NCI-H748 (cell line): ENCODE measurements around the gene MVD.
A peak's percentile ranks its signal among the peaks of the same experiment; 100 is the strongest.
"Not testable (repeated sequence)": the region's sequence is repeated elsewhere in the genome, so short reads cannot be mapped to it uniquely, and the experiment has no call there.

Source experiments
- DNase-seq: peaks from one replicate; lab custom pipeline; 2025; ENCODE audit not compliant: unreplicated experiment; lab: John Stamatoyannopoulos, UW

MVD gene

DNA sequence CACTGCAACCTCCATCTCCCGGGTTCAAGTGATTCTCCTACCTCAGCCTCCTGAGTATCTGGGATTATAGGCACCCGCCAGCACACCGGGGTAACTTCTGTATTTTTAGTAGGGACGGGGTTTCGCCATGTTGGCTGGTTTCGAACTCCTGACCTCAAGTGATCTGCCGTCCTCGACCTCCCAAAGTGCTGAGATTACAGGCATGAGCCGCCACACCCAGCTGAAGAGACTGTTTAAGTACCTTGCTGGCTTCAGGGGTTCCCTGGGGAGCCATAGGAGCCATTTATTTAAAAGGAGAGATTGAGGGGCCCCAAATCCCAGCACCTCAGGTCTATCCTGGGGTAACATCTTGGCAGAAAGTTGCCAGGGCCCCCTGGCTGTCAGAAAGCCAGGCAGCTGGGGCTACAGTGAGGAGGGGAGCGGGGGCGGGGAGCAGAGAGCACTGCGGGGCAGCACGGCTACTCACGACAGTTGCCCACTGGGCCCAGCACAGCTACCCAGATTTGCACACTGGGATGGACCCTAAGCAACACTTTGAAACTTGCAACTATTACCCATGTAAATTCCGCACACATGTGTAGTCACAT lies 21.8 kb upstream of the MVD start:
- no peak for DNase-seq

DNA sequence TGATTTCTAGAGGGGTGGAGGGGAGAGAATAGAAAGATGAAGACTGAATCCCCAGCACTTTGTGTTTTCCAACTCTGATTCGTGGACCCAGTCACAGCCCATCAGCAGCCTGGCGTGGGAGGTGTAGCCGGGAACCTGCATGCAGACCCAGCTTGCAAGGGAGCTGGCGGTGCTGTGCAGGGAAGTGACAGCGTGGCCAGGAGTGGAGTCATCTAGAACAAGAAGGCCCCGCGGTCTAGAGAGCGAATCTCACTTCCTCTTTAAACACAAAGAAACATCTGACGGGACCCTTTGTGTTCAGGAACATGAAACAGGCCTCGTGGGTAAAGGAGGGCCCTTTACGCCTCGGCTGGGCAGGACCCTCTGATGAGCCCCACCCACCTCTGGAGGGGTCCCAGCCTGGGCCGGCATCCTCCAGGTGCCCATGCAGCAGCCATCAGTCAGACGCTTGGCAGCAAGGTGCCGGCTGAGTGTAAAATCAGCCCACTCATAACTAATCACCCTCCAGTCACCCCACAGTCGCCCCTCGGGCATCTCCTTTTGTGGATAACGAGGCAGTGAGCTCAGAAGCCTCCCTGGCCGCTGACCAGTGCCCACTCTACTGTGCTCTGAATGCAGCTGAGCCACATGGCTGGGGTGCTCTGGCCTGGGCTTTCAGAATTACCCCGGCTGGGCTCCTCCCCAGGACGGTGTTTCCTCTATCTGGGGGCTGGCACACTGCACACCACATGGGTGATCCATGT lies 19.0 kb upstream of the MVD start:
- DNase-seq = no peak

DNA sequence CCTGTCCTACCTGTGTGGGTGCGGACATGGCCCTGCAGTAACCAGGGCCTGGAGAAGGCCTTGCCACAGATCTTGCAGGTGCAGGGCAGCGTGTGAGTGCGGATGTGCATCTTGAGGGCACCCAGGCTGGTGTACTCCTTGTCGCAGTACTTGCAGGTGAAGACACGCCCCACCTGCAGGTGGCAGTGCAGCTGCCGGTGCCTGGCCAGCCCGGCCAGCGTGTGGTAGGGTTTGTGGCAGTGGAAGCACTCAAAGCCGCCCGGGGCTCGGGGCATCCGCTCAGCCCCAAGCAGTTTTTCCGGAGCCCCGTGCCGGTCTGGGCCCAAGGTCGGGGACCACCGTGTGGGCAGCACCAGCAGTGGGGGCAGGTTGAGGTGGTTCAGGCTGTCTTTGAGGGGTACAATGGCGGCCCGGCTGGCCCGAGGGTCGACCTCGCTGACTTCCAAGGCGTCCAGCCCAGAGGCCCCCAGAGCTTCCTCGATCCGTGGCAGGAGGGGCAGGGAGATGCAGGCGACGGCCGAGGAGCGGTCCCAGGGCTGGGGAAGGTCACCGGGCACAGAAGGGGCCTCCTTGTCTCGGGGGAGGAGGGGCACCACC lies 18.3 kb upstream of the MVD start:
- peak; percentile 34 for DNase-seq

DNA sequence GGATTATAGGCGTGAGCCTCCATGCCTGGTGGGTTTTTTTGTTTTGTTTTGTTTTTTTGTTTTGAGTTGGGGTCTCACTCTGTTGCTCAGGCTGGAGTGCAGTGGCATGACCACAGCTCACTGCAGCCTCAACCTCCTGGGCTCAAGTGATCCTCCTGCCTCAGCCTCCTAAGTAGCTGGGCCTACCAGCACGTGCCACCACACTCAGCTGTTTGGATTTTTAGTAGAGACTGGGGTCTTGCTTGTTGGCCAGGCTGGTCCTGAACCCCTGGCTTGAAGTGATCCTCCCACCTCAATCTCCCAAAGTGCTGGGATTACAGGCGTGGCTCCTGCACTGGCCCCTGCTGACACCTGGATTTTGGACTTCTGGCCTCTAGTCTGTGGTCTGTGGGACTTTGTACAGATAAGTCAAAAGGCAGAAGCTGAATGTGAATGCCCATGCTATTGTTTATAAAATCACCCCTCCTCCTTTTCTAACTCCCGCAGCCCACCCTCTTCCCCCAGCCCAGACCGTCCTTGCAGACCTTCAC lies 17.7 kb upstream of the MVD start:
- DNase-seq = no peak

DNA sequence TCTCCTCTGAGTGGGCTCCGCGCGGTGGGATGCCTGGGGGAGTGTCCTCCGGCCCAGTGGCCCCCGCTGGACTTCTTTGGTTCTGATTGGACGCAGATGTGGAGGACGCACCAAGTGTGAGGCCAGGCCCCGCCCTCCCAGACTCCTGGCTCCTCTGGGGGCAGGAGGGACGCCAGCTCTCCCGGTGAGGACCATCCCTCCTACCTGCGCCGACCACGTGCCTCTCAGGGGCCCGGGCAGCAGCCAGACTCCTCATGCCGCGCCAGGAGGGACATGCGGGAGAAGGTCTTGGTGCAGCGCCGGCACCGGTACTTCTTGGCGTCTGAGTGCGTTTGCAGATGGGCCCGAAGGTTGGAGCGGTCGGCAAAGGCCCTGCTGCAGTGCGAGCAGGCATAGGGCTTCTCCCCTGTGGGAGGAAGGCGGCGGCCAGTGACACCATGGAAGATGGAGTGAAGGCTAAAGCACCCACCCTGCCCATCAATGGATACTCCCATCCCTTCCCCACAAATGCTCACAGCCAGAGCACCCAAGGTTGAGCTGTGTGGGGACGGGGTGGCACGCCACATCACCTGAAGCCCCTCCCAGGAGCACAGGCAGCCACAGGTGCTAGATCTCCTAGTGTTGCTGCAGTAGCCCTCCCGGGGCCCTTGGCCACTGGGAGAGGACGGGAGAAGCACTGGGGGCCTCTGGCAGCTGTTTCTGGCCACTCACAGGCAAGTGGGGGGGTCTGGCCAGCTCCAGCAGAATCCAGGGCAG lies 15.5 kb upstream of the MVD start:
- DNase-seq = no peak

DNA sequence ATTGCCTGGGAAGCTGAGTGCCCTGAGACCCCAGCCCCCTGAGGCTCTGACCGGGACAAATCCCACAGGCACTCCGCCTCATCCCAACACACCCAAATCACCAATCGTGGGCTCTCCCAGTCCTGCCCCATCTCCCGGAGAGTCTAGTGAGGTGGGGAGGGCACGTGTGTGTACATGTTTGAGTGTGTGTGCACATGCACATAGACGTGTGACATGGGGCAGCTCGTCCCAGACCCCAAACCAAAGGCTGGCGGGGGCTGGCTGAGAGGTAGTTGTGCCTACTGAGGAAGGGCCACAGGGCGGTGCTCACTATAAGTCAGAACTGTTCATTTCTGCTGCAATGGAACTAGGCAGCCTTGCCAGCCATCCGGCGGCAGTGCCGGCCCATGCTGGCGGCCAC lies 14.8 kb upstream of the MVD start:
- DNase-seq = no peak

DNA sequence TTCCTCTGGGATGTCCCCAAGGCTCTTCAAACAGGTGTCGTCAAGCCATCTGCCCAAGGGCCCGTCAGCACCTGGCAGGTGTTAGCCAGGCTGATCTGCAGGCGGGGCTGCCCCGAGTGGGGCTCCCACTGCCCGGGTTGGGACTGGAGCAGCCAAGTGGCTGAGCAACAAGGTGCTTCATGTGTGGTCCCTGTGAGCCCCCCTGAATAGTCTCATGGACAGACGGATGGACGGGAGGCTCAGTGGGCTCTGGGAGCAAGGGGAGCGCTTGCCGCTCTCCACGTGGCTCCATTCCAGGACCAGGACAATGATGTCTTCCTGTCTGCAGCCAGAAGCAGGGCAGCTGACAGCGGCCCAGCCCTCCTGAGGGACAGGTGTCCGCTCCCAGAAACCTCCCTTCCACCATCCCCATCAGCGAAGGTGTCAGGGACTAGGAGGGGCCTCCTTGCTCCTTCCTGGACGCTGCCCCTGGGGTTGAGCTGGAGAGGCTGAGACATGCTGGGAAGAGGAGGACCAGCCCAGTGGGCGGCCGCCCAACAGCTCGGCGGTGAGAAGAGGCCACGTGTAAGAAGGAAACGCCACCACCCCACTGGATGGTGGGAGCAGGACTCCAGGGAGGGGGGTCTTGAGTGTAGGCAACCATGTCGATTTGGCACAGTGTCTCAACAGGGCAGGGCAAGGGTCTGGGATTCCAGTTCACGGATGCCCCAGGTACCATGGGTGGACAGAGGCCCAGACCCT lies 13.8 kb upstream of the MVD start:
- no peak for DNase-seq

DNA sequence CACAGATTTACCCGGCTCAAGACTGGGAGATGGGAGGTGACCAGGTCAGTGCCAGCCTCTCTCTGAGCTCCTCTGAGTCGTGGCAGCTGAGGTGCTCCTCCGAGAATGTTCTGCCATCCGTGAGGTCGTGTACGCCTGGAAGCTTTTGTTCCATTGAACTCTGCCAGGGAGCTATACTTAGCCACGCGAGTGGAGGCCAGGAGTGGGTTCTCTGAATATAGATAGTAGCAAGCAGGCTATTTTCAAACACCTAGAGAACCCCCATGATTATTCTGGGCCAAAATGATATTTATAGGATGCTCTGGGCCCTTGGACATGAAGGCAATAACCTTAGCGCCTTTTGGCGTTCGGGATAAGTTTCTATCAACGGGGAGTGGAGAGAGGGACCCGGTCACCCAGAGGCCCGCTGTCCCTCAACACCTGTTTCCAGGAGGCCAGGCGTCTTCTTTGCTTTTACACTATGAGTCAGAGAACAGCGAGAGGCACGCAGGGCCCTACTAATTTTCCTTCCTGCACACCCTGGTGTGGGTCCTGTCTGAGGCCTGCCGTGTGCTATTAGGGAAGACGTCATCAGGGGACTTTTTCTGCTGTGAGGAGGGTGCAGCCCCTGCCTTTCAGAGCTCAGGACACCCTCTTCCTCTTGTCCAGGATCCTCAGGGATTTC lies 11.0 kb upstream of the MVD start:
- no peak for DNase-seq

DNA sequence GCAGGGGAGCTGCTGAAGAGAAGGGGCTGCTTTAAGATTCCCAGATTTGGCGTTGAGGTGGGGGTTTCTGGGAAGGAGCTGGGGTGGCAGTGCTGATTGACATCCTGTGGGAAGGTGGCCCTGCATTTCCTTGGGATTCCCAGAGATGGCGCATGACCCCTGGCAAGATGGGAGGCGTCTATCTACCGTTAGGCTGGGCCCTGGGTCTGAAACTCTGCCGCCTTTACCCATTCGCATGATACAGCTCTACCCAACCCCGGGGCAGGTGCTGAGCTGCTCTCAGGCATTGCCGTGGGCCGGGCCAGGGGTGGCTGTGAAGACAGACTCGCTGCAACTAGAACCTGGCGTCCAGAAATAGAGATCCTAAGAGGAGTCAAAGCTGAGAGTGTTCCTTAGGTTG lies 9.9 kb upstream of the MVD start:
- peak; percentile 19 for DNase-seq

DNA sequence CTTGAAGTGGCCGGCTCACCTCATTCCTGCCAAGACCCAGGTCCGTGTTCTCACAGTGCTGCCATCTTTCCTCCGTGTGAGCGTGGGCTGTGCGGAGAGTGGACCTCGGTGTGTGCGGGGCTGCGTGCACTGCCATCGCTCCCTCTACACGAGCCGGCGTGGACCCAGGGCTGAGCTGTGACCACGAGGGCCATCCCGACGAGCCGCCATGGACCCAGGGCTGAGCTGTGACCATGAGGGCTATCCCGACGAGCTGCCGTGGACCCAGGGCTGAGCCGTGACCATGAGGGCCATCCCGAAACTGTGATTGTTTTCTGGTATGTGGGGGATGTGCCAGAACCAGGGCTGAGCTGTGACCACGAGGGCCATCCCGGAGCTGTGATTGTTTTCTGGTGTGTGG lies 8.9 kb upstream of the MVD start:
- DNase-seq = no peak

DNA sequence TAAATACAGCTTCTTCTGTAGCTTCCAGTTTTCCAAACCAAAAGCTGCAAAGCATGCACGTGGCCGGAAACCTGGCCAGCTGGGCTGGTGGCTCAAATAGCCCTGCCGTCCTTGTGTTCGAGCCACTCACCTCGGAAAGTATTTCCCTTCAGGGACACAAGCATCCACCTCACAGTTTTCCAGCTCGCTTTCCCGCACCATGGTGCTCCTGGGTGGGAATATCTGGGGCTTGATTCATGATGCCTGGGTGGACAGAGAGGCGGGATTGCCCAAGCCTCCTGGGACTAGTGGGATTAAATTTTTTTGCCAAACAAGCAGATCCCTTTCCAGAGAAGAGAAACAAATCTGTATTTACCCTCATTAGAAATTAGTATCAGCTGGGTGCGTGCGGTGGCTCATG lies 7.1 kb upstream of the MVD start:
- no peak for DNase-seq

DNA sequence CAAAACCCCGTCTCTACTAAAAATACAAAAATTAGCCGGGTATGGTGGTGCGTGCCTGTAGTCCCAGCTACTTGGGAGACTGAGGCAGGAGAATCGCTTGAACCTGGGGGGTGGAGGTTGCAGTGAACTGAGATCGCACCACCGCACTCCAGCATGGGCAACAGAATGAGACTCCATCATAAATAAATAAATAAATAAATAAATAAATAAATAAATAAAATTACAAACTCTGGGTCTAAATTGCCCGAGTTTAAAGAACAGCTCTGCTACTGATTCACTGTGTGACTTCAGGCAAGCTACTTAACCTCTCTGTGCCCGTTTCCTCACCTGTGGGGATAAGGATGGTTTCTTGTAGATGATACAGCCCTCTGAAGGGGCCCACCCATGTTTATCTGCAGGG lies 6.6 kb upstream of the MVD start:
- DNase-seq = not testable (repeated sequence)

DNA sequence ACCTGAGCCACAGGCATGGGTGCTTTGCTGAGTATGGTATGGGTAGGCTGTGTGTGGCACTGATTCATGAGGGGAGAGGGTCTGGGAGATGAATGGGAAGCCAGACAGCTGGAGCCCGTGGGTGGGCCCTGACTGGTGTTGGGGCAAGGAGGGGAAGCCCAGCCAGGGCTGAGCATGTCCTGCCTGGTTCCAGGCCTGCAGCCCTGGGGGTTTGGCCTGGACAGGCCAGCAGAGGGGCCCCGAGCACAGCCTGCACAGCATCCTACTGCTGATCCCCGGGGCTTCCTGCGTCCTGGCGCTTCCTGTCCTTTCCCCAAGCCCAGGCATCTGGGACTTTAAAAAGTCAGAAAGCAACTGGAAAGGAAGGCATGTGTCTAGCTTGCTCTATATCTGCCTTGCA lies 4.6 kb upstream of the MVD start:
- DNase-seq = no peak

DNA sequence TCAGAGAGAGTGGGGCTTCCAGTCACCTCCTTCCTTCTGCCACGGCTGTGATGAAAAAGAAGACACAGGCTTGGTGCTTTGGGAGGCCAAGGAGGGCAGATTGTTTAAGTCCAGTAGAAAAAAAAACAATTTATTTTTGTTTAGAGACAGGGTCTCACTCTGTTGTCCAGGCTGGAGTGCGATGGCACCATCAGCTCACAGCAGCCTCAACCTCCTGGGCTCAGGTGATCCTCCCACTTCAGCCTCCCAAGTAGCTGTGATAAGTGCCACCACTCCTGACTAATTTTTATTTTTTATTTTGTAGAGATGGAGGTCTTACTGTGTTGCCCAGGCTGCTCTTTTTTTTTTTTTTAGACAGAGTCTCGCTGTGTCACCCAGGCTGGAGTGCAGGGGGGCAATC lies 2.7 kb upstream of the MVD start:
- DNase-seq = no peak

DNA sequence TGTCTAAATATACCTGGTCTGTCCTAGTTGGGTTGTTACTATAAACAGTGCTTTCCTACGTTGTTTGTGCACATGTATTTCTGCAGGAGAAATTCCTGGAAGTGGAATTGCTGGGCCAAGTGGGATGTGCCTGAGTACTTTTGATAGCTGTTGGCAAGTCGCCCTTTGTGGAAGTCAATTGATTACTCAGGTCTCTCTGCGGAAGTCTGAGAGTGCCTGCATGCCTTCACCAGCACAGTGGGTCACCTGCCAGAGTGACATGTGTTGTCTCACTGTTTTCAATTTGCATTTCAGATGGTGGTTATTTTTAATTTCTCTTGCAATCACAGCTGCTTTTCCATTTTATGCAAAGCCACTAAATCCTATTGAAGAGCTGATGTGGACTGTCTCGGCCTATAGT lies 2.3 kb upstream of the MVD start:
- DNase-seq = no peak

DNA sequence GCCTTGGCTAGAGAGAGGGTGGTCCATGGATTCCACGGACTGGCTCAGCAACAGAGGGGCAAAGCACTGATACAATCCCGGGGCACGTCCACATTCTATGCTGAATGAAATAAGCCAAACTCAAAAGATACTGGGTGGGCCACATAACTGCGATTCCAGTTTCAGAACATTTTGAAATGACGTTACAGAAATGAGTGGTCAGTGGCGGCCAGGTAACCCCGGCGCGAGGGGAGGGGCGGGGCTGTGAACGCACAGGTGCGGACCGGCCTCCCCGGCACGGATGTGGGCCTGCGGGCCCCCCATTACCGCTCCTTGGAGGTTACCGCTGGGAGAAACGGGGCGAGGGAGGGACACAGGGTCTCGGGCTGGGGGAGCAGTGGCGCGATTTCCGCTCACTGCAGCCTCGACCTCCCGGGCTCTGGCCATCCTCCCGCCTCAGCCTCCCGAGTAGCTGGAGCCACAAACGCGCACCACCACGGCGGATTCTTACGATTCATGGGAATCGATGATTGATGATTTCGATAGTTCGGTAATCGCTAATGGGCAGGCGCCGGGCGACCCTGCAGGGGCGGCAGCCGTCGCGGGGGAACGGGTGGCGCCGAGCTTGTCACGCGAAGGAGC lies 559 bp downstream of the MVD start:
- DNase-seq = peak; percentile 36

DNA sequence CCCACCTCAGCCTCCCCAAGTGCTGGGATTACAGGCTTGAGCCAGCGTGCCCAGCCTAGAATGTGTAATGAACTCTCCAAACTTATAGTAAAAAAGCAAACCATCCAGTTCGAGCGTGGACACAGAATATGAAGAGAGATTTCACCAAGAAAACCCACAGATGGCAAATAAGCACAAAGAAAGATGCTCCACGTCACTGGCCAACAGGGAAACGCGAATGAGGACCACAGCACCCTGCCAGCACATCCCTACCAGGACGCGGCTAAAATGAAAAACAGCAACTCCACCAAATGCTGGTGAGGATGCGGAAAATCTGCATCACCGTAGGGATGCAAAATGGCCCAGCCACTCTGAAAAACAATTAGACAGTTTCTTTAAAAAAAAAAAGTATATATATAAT lies 1.4 kb downstream of the MVD start:
- no peak for DNase-seq

DNA sequence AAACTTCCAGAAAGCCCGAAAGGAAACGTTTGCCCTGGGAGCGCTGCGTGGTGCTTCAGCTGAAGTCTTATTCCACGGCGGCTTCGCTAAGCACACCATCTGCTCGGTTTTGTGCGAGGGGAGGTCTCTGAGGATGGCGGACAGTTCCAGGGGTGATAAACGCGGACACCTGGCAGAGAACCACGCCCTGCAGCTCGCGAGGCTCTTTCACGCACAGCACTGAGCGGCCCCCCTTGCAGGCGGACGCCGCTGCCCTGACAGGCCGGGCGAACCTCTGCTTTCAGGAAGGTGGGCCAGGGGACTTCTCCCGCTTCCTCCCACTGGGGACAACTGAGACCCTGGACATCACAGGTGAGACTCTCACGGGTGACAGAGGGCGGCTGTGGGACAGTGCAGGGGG lies 3.7 kb downstream of the MVD start:
- DNase-seq = peak; percentile 34

DNA sequence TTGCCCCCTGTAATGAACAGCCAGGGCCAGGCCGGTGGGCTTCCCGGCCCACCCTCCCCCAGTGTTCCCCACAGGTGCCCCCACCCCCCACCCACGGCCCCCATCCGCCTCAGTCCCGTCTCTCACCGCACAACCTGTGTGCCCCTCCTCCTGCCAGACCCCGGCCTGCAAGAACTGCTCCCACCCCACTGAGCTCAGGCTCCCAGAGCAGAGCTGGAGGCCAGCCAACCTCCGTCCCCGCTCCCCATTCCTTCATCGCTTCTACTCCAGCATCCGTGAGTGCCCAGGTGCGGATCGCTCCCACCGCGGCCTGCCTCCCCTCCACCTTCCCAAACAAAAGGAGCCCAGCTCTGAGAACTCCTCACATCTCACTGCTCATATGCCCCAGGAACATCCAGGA lies 4.2 kb downstream of the MVD start:
- no peak for DNase-seq

DNA sequence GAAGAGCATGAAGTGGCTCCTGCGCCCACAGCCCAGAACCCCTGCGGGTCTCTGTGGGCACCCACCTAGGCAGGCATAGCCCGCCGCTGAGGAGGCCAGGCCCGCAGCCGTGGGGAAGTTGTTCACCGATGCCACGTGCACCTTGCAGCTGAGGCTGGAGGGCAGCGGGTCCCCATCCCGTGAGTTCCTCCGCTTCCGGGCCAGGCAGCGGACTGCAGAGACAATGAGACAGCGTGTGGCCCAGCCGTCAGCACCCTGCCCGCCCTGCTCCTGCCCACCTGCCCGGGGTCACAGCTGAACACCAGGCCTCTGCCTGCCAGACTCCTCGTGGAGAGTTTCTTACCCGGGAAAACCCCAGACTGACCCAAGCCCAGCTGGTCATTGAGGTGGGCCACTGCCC lies 5.5 kb downstream of the MVD start:
- no peak for DNase-seq
